T-cell (primary cell): ENCODE results near the gene MBD1. TPM values are rescaled to one million over a fixed set of nuclear protein-coding genes. Genes with fewer than 3 reads are reported as not detected.
A peak's percentile ranks its signal among the peaks of the same experiment; 100 is the strongest.

Source experiments
- ATAC-seq, 4 experiments: fragments of 200-7000 bp in 3 of 4; fragments of 150-1000 bp in 1 of 4; cut with Tn5 transposase; replicated peaks in 1 of 4; 1 replicate in 3 of 4; 2 replicates in 1 of 4; pipeline ENCODE4 v1.10.0; 2021; ENCODE audit warnings: moderate library complexity in 3 of 4, mild to moderate bottlenecking in 2 of 4, moderate number of reproducible peaks in 1 of 4
- CTCF ChIA-PET, 2 donors: fragments of 300-600 bp; sonication (Branson Sonifier 250); formaldehyde crosslinking; loops; one replicate each; lab custom pipeline; 2022; ENCODE audit warnings: antibody characterized with exemption in 2 of 2; lab: Charles Lee
- POLR2A ChIA-PET, 2 donors: fragments of 300-600 bp; sonication (Branson Sonifier 250); formaldehyde crosslinking; loops; one replicate each; lab custom pipeline; 2022; ENCODE audit warnings: antibody characterized with exemption in 2 of 2; lab: Charles Lee
- DNase-seq, 35 experiments: peaks; one replicate each; pipeline versions ENCODE4 v3.0.0 to v3.0.0-alpha.2; 2013 to 2023
- H3K27ac ChIP-seq: one replicate; pipeline ENCODE4 v1.5.1; 2013; ENCODE audit warnings: low read length
- H3K27me3 ChIP-seq, 2 experiments: replicated peaks in 1 of 2; 1 replicate in 1 of 2; 2 replicates in 1 of 2; pipeline versions ENCODE4 v1.6.1 to v1.7.0; 2013; ENCODE audit warnings: low read length in 1 of 2, mixed read lengths in 1 of 2; ENCODE audit not compliant: control insufficient read depth in 2 of 2, insufficient read depth in 2 of 2; ENCODE audit errors: extremely low read depth in 1 of 2
- H3K36me3 ChIP-seq, 2 donors: 1 replicate in 1 of 2; 2 replicates in 1 of 2; pipeline versions ENCODE4 v1.6.1 to v1.7.0; 2013; ENCODE audit warnings: low read length in 1 of 2; ENCODE audit not compliant: control insufficient read depth in 2 of 2, insufficient read depth in 1 of 2; ENCODE audit errors: extremely low read depth in 1 of 2
- H3K4me1 ChIP-seq, 2 experiments: 1 replicate in 1 of 2; 2 replicates in 1 of 2; pipeline versions ENCODE4 v1.6.1 to v1.7.0; 2013; ENCODE audit warnings: low read length in 2 of 2, mixed read lengths in 1 of 2; ENCODE audit not compliant: insufficient read depth in 2 of 2, control insufficient read depth in 1 of 2; ENCODE audit errors: extremely low read depth in 1 of 2
- H3K4me3 ChIP-seq, 2 donors: 1 replicate in 1 of 2; 2 replicates in 1 of 2; pipeline versions ENCODE4 v1.5.1 to v1.7.0; 2013; ENCODE audit warnings: mild to moderate bottlenecking in 2 of 2, low read length in 1 of 2, moderate library complexity in 1 of 2; ENCODE audit not compliant: control insufficient read depth in 1 of 2; ENCODE audit errors: extremely low read depth in 1 of 2
- H3K9me3 ChIP-seq: 2 replicates; pipeline ENCODE4 v1.7.0; 2013
- H3K27ac Mint-ChIP-seq, 2 donors: one replicate each; pipeline ENCODE4 v1.8.0; 2020 to 2021; ENCODE audit warnings: mild to moderate bottlenecking in 2 of 2, mixed read lengths in 2 of 2
- H3K27me3 Mint-ChIP-seq, 2 donors: one replicate each; pipeline ENCODE4 v1.8.0; 2021 to 2022; ENCODE audit warnings: mixed read lengths in 2 of 2
- H3K36me3 Mint-ChIP-seq: one replicate; pipeline ENCODE4 v1.8.0; 2021; ENCODE audit warnings: mixed read lengths
- H3K4me1 Mint-ChIP-seq, 3 donors: one replicate each; pipeline ENCODE4 v1.8.0; 2020 to 2022; ENCODE audit warnings: mixed read lengths in 3 of 3, mild to moderate bottlenecking in 1 of 3
- H3K4me3 Mint-ChIP-seq, 3 donors: one replicate each; pipeline ENCODE4 v1.8.0; 2020 to 2022; ENCODE audit warnings: mild to moderate bottlenecking in 3 of 3, mixed read lengths in 3 of 3, moderate library complexity in 3 of 3
- H3K9me3 Mint-ChIP-seq, 3 donors: one replicate each; pipeline ENCODE4 v1.8.0; 2020 to 2022; ENCODE audit warnings: mixed read lengths in 3 of 3
- WGBS: methylation state at CpG from one replicate; pipeline ENCODE4 v1.1.5; 2013; ENCODE audit warnings: missing lambda C conversion rate; ENCODE audit not compliant: insufficient coverage; 5-methylcytosine and 5-hydroxymethylcytosine counted together
- total RNA-seq, 35 experiments: library from RNA in 6 of 35; stranded (reverse) in 6 of 35; fragments of 120-200 nt in 1 of 35; gene quantifications; one replicate each; pipeline versions ENCODE4 v1.2.1 to v1.2.4 and lab custom pipeline; 2013 to 2026

The MBD1 gene
- total RNA-seq, 5 donors from 2014 or later (not counting 1 experiment from before 2014, with no cell fraction given), result 98.2 to 151 (median 136) TPM

DNA sequence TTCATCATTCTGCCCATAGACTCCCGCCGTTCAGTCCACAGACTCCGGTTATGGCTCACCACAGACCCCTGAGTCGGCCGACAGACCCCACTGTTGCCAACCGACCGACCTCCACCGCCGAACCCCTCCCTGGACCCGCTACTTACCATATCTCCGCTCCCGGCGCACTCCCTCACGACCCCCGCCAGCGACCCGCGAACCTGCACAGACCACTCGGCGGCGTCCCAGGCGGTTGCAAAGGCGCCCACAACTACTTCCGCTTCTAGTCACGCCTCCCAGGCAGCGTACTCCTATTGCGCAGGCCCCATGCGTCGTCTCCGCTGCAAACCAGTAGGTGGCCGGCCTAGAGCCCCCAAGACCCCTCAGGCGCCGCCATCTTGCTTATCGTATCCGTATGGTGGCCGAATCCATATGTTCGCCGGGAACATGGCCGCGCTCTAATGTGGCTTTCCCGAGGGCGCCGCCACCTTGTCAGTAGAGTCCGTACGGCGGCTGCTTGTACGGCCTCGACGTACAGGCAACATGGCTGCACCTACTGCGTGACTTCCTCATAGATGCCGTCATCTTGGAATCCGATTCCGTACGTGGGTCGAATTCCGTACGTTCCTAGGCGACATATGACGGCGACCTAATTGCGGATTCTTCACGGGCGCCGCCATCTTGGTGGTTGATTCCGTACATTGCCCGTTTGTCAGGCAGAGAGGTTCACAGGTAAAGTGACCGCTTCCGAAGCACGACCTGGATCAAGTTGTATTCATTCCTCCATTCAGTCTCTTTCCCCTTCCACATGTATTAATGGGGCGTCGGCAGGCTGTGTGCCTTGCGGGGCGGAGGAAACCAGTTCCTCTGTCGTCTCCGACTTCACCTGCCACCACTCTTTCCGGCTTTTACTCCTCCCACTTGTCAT, 6.4 kb upstream of the MBD1 start, which contains the start of gene CXXC1:
CXXC1 (minus strand) TSS at position 252 of the 907 bp plus-strand sequence; CDS start at position 149, 103 bp downstream.
- Mint-ChIP-seq H3K27me3 (no peaks in the 10 kb centered on the region), H3K4me1 (peaks cover 28 to 40% (median 31%) of the 10 kb centered on the region in 3 donors), H3K27ac (peak within 1 kb of the TSS; percentile 96), H3K4me3 (peak within 1 kb of the TSS; percentile 93 to 96 (median 95)), H3K36me3 (peaks cover 36% of the 10 kb centered on the region), H3K9me3 (no peaks in the 10 kb centered on the region)
- ChIA-PET CTCF (no interaction called here), POLR2A (no interaction called here)
- Histone ChIP-seq H3K27me3 (no peaks in the 10 kb centered on the region), H3K9me3 (no peaks in the 10 kb centered on the region), H3K36me3 (peaks cover 19 to 26% of the 10 kb centered on the region in 2 donors), H3K4me3 (peak within 1 kb of the TSS; percentile 95 to 96), H3K27ac (peak within 1 kb of the TSS; percentile 88), H3K4me1 (peaks cover 3 to 22% of the 10 kb centered on the region in 2 experiments)
- under 1% methylated on average over 73 of the region's 76 CpGs for WGBS
- ATAC-seq (peak; percentile 87 to 91 (median 88)), DNase-seq (peak; percentile 94 to 99 (median 98))

- H3K27me3 Mint-ChIP-seq, result no peaks in the 10 kb centered on the region
- no peaks in the 10 kb centered on the region for H3K9me3 ChIP-seq
- H3K36me3 ChIP-seq, result peaks cover 19 to 31% of the 10 kb centered on the region in 2 donors
- no peaks in the 10 kb centered on the region for H3K27me3 ChIP-seq
- no peaks in the 10 kb centered on the region for H3K9me3 Mint-ChIP-seq
- peaks cover 31 to 41% (median 33%) of the 10 kb centered on the region in 3 donors for H3K4me1 Mint-ChIP-seq
- peaks cover 39% of the 10 kb centered on the region for H3K36me3 Mint-ChIP-seq
- H3K4me3 ChIP-seq, result peak overlapping the region; percentile 95 to 96
- 1% methylated on average over 27 of the region's 27 CpGs for WGBS
- peak in 1 of 35 experiments; percentile 24 for DNase-seq
- CTCF ChIA-PET, result no interaction called here
- H3K27ac ChIP-seq, result peak overlapping the region; percentile 88
- ATAC-seq, result peak in 2 of 4 experiments; percentile 0
- peak overlapping the region; percentile 96 for H3K27ac Mint-ChIP-seq
- H3K4me1 ChIP-seq, result peaks cover 7 to 27% of the 10 kb centered on the region in 2 experiments
- POLR2A ChIA-PET, result no interaction called here
- H3K4me3 Mint-ChIP-seq, result peak overlapping the region; percentile 93 to 96 (median 95)
Measured at GRCh38 chr18:50287028-50287440, 5.7 kb upstream of the MBD1 start.

DNA sequence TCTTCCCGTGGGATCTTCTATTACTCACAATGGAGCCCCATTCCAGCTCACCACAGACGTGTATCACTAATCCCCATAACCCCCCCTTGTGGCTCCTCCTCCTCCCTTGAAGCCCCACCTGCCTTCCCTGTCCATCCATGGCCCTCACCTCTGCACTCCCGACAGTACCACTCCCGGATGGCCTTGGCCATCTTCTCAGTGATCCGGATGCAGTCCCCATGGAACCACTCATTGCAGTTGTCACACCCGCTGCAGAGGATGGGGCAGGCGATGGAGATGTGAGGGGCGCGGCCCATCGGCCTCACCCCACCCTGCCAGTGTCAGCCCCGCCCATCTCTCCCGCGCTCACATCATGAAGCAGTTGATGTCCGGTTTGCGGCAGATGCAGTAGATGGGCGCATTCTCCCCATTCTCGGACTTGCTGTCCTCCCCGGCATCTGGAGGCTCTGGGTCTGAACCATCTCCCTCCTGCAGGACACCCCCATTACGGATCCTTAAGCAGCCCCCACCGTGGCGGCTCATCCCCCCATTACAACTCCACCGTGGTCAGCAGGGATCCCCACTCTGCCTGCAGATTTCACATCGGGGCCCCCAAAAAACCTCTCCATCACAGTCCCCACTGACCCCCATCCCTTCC, 5.2 kb upstream of the MBD1 start:
- H3K9me3 Mint-ChIP-seq, result no peaks in the 10 kb centered on the region
- peak overlapping the region; percentile 88 for H3K27ac ChIP-seq
- H3K27me3 ChIP-seq, result no peaks in the 10 kb centered on the region
- peaks cover 10 to 31% of the 10 kb centered on the region in 2 experiments for H3K4me1 ChIP-seq
- peak overlapping the region; percentile 95 to 96 for H3K4me3 ChIP-seq
- CTCF ChIA-PET, result no interaction called here
- DNase-seq (peak in 1 of 35 experiments; percentile 40), ATAC-seq (no peak)
- H3K4me1 Mint-ChIP-seq, result peaks cover 31 to 43% (median 33%) of the 10 kb centered on the region in 3 donors
- H3K4me3 Mint-ChIP-seq, result peak overlapping the region; percentile 93 to 96 (median 95)
- H3K27ac Mint-ChIP-seq, result peak overlapping the region; percentile 96
- POLR2A ChIA-PET, result no interaction called here
- H3K36me3 ChIP-seq, result peaks cover 19 to 31% of the 10 kb centered on the region in 2 donors
- WGBS, result 40% methylated on average over 17 of the region's 23 CpGs
- no peaks in the 10 kb centered on the region for H3K27me3 Mint-ChIP-seq
- H3K36me3 Mint-ChIP-seq, result peaks cover 39% of the 10 kb centered on the region
- H3K9me3 ChIP-seq, result no peaks in the 10 kb centered on the region

DNA sequence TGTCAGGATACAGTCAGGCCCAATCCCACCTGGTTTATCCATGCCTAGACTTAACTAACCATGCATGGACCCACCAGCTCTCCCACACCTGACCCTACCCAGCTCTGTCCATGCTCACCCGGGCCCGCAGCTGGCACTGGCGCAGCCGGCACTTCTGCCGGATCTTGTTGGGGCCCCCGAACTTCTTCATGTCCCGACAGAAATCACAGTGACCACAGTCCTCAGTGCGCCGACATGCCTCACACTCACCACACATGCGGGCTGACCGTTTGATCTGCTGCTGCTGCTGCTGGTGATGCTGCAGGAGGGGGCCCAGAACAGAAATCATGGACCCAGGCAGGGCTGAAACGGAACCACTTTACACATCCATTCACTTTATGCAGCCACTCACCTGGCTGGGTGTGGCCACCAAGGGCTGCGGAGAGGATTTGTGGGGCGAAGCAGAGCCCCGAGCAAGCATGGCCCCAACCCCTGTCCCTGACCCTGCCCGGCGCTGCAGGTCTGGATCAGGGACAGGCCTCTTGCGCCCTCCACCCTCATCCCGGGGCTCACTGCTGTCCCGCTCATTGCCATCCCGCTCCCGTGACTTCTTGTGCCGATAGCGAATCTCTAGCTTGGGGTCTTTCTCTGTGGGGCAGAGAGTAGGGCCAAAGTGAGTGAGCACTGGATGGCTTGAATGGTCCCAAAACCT, 4.5 kb upstream of the MBD1 start:
- Mint-ChIP-seq H3K4me1 (peaks cover 38 to 50% (median 39%) of the 10 kb centered on the region in 3 donors), H3K4me3 (peak overlapping the region; percentile 93 to 96 (median 95)), H3K9me3 (no peaks in the 10 kb centered on the region), H3K27me3 (no peaks in the 10 kb centered on the region), H3K36me3 (peaks cover 39% of the 10 kb centered on the region), H3K27ac (no peak overlapping the region)
- Histone ChIP-seq H3K4me1 (peaks cover 11 to 35% of the 10 kb centered on the region in 2 experiments), H3K27me3 (no peaks in the 10 kb centered on the region), H3K27ac (no peak overlapping the region), H3K4me3 (no peak overlapping the region), H3K9me3 (no peaks in the 10 kb centered on the region), H3K36me3 (peaks cover 19 to 31% of the 10 kb centered on the region in 2 donors)
- ChIA-PET CTCF (no interaction called here), POLR2A (no interaction called here)
- ATAC-seq (no peak), DNase-seq (no peak)
- 97% methylated on average over 18 of the region's 24 CpGs for WGBS

DNA sequence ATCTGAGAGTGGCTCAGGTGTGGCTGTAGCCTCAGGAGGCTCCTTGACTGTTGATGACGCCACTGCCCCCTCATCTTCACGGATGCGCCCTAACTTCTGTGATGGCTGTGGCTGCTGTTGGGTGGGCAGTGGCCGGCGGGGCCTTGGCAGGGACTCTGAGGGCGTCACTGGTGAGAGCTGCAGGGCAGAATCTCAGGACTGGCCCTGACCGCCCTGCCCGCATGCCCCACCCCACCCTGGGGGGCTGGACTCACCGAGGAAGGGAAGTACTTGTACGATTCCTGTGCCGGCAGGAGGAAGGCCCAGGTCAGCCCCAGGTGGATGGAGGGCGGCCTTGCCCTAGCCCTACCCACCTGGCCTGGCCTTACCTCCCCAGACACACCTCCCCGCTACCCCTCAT, 3.7 kb upstream of the MBD1 start:
- WGBS, result 98% methylated on average over 9 of the region's 13 CpGs
- Mint-ChIP-seq H3K27ac (no peak overlapping the region), H3K4me1 (peaks cover 45 to 57% (median 46%) of the 10 kb centered on the region in 3 donors), H3K27me3 (no peaks in the 10 kb centered on the region), H3K36me3 (peaks cover 39% of the 10 kb centered on the region), H3K9me3 (no peaks in the 10 kb centered on the region), H3K4me3 (peak overlapping the region in 2 of 3 donors; percentile 37 to 96)
- CTCF ChIA-PET, result no interaction called here
- ATAC-seq, result no peak
- POLR2A ChIA-PET, result no interaction called here
- H3K27me3 ChIP-seq, result no peaks in the 10 kb centered on the region
- H3K36me3 ChIP-seq, result peaks cover 19 to 31% of the 10 kb centered on the region in 2 donors
- DNase-seq, result no peak
- no peak overlapping the region for H3K27ac ChIP-seq
- H3K4me3 ChIP-seq, result no peak overlapping the region
- peaks cover 18 to 42% of the 10 kb centered on the region in 2 experiments for H3K4me1 ChIP-seq
- no peaks in the 10 kb centered on the region for H3K9me3 ChIP-seq
